HepG2 (cell line): Measurements from ENCODE around the gene GTF2E1. TPM values are rescaled to one million over a fixed set of nuclear protein-coding genes. Genes with fewer than 3 reads are reported as not detected.

Experiments
- DDIT3 ChIP-seq: sonication (generic); formaldehyde crosslinking; IDR thresholded peaks from 2 replicates; pipeline ENCODE4 v1.4.0; 2020; ENCODE audit warnings: mild to moderate bottlenecking, missing genetic modification reagents
- DMAP1 ChIP-seq: IDR thresholded peaks from 2 replicates; pipeline ENCODE4 v1.6.1; 2016
- FOXA3 ChIP-seq: IDR thresholded peaks from 2 replicates; pipeline ENCODE4 v1.6.1; 2016; ENCODE audit warnings: missing genetic modification reagents, missing compliant biosample characterization
- GATAD2A ChIP-seq: IDR thresholded peaks from 2 replicates; pipeline ENCODE4 v1.6.1; 2016
- HNRNPL ChIP-seq: fragments of 200-400 bp; formaldehyde crosslinking; IDR thresholded peaks from 2 replicates; pipeline ENCODE4 v1.6.1; 2017; ENCODE audit warnings: mild to moderate bottlenecking, low read depth, low read length
- NBN ChIP-seq: fragments of 450-650 bp; conservative IDR thresholded peaks from 2 replicates; pipeline ENCODE4 v1.6.1; 2017
- NR2F2 ChIP-seq: IDR thresholded peaks from 2 replicates; pipeline ENCODE4 v1.6.1; 2012; ENCODE audit warnings: low read depth, inconsistent platforms, borderline replicate concordance
- RCOR2 ChIP-seq: IDR thresholded peaks from 2 replicates; pipeline ENCODE4 v1.6.1; 2016; ENCODE audit warnings: missing biosample characterization, missing genetic modification reagents
- RERE ChIP-seq: IDR thresholded peaks from 2 replicates; pipeline ENCODE4 v1.6.1; 2016; ENCODE audit warnings: low read depth, missing genetic modification reagents, missing compliant biosample characterization
- SALL1 ChIP-seq: sonication (generic); formaldehyde crosslinking; IDR thresholded peaks from 2 replicates; pipeline ENCODE4 v1.8.0; 2022; ENCODE audit warnings: mild to moderate bottlenecking, missing genetic modification reagents
- SIX1 ChIP-seq: sonication (generic); formaldehyde crosslinking; IDR thresholded peaks from 2 replicates; pipeline ENCODE4 v1.4.0; 2020; ENCODE audit warnings: missing genetic modification reagents, borderline replicate concordance
- TBX3 ChIP-seq: fragments of 450-650 bp; IDR thresholded peaks from 2 replicates; pipeline ENCODE4 v1.6.1; 2017; ENCODE audit warnings: antibody characterized with exemption, mild to moderate bottlenecking, inconsistent platforms, borderline replicate concordance
- TCF12 ChIP-seq, 2 experiments: fragments of 450-650 bp in 1 of 2; sonication (generic) in 1 of 2; formaldehyde crosslinking in 1 of 2; IDR thresholded peaks; 2 replicates each; pipeline versions ENCODE4 v1.6.1 to v1.8.0; 2017 to 2022; ENCODE audit warnings: antibody characterized with exemption in 1 of 2, mild to moderate bottlenecking in 1 of 2, missing genetic modification reagents in 1 of 2, moderate library complexity in 1 of 2
- TEAD3 ChIP-seq: optimal IDR thresholded peaks from 2 replicates; pipeline ENCODE3; 2016; ENCODE audit warnings: borderline replicate concordance
- THAP11 ChIP-seq: IDR thresholded peaks from 2 replicates; pipeline ENCODE4 v1.6.1; 2016; ENCODE audit warnings: missing biosample characterization, missing genetic modification reagents
- ZFP36L2 ChIP-seq: sonication (generic); formaldehyde crosslinking; IDR thresholded peaks from 2 replicates; pipeline ENCODE4 v1.4.0; 2020; ENCODE audit warnings: missing genetic modification reagents
- ZFP82 ChIP-seq: sonication (generic); formaldehyde crosslinking; IDR thresholded peaks from 2 replicates; pipeline ENCODE4 v1.5.1; 2020; ENCODE audit warnings: mild to moderate bottlenecking, missing genetic modification reagents, borderline replicate concordance
- ZNF20 ChIP-seq: sonication (generic); formaldehyde crosslinking; IDR thresholded peaks from 2 replicates; pipeline ENCODE4 v1.4.0; 2020; ENCODE audit warnings: mild to moderate bottlenecking, moderate library complexity, missing genetic modification reagents
- ZNF224 ChIP-seq: sonication (generic); formaldehyde crosslinking; IDR thresholded peaks from 2 replicates; pipeline ENCODE4 v1.5.0; 2020; ENCODE audit warnings: mild to moderate bottlenecking, missing genetic modification reagents
- ZNF343 ChIP-seq: sonication (generic); formaldehyde crosslinking; IDR thresholded peaks from 2 replicates; pipeline ENCODE4 v1.4.0; 2020; ENCODE audit warnings: mild to moderate bottlenecking, missing genetic modification reagents
- ZNF569 ChIP-seq: sonication (generic); formaldehyde crosslinking; IDR thresholded peaks from 2 replicates; pipeline ENCODE4 v1.5.0; 2020; ENCODE audit warnings: mild to moderate bottlenecking, missing genetic modification reagents, moderate library complexity, borderline replicate concordance
- ZNF878 ChIP-seq: sonication (generic); formaldehyde crosslinking; IDR thresholded peaks from 2 replicates; pipeline ENCODE4 v1.8.1; 2023; ENCODE audit warnings: mild to moderate bottlenecking, missing genetic modification reagents, moderate library complexity
- polyA plus RNA-seq, 8 experiments: library from polyadenylated mRNA; depleted of rRNA in 3 of 8; stranded (reverse) in 7 of 8; unstranded in 1 of 8; fragments of >200 nt; fragmentation: Illumina TruSeq in 4 of 8; extraction: Trizol in 4 of 8; gene quantifications; 2 replicates each; pipeline versions ENCODE4 v1.2.1 to v1.2.3, GENCODE V29; 2011 to 2016; ENCODE audit warnings: low read depth in 4 of 8, missing spikeins in 1 of 8, mixed read lengths in 1 of 8; ENCODE audit not compliant: insufficient read depth in 1 of 8
- total RNA-seq, 5 experiments: library from RNA; depleted of rRNA; stranded (reverse); fragments of >200 nt; fragmentation: Illumina TruSeq; extraction: Trizol; gene quantifications; 2 replicates each; pipeline ENCODE4 v1.2.3, GENCODE V29; 2016; ENCODE audit warnings: low read depth in 1 of 5
- TF ChIP-seq, protein P1 (sequence below): sonication (generic); formaldehyde crosslinking; IDR thresholded peaks from 2 replicates; pipeline ENCODE4 v1.4.0; 2020; ENCODE audit warnings: missing genetic modification reagents
- TF ChIP-seq, protein P2 (sequence below): sonication (generic); formaldehyde crosslinking; IDR thresholded peaks from 2 replicates; pipeline ENCODE4 v1.4.0; 2020; ENCODE audit warnings: missing genetic modification reagents

Gene GTF2E1
- total and polyA plus RNA-seq, 2 of the 13 experiments (the other 11 are each of a cell fraction or from before 2014, with no cell fraction given) = 7.7 to 21.5 TPM

DNA sequence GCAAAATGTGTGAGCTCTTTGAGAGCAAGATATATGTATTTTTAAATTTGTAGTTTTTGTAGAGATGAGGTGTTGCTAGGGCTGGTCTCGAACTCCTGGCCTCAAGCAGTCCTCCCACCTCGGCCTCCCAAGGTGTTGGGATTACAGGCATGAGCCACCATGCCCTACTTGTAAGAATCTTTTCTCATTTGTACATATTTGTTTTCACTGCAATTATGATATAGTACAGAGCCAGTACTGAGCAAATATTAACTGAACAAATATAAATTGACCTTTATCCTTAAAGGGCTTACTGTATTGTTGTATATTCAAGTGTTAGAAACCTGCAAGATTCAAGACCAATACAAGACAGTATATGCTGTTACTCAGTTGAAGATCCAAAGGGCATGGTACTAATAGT lies 53.4 kb downstream of the GTF2E1 start (continued):
- TF ChIP-seq RERE (peak; percentile 69), NR2F2 (peak; percentile 77; the same call in 1 of the 2 replicates), NBN (no peak), ZFP82 (no peak), TBX3 (peak; percentile 80; the same call in 1 of the 2 replicates), DDIT3 (CRISPR knock-in tag) (no peak), ZNF224 (CRISPR knock-in tag) (no peak), ZNF20 (no peak), ZFP36L2 (CRISPR knock-in tag) (no peak), GATAD2A (CRISPR knock-in tag) (peak; percentile 39; the same call in 1 of the 2 replicates), TEAD3 (CRISPR knock-in tag) (no peak), HNRNPL (no peak), RCOR2 (CRISPR knock-in tag) (peak; percentile 72; the same call in 1 of the 2 replicates), TCF12 (IDR thresholded peaks at IDR 0.05) (no peak), TCF12 (CRISPR knock-in tag; IDR thresholded peaks at IDR 0.05) (no peak), ZNF878 (CRISPR knock-in tag) (no peak), THAP11 (no peak), DMAP1 (CRISPR knock-in tag) (no peak), FOXA3 (peak; percentile 74), ZNF343 (CRISPR knock-in tag) (no peak), SIX1 (CRISPR knock-in tag) (no peak), SALL1 (CRISPR knock-in tag) (peak; percentile 31; the same call in 1 of the 2 replicates), ZNF569 (CRISPR knock-in tag) (no peak)
- TF ChIP-seq, protein P1, sequence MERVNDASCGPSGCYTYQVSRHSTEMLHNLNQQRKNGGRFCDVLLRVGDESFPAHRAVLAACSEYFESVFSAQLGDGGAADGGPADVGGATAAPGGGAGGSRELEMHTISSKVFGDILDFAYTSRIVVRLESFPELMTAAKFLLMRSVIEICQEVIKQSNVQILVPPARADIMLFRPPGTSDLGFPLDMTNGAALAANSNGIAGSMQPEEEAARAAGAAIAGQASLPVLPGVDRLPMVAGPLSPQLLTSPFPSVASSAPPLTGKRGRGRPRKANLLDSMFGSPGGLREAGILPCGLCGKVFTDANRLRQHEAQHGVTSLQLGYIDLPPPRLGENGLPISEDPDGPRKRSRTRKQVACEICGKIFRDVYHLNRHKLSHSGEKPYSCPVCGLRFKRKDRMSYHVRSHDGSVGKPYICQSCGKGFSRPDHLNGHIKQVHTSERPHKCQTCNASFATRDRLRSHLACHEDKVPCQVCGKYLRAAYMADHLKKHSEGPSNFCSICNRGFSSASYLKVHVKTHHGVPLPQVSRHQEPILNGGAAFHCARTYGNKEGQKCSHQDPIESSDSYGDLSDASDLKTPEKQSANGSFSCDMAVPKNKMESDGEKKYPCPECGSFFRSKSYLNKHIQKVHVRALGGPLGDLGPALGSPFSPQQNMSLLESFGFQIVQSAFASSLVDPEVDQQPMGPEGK (CRISPR knock-in tag) = no peak
- TF ChIP-seq, protein P2, sequence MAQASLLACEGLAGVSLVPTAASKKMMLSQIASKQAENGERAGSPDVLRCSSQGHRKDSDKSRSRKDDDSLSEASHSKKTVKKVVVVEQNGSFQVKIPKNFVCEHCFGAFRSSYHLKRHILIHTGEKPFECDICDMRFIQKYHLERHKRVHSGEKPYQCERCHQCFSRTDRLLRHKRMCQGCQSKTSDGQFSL (CRISPR knock-in tag) = no peak
